Nephron progenitor cell (in vitro differentiated cells): ENCODE results near the gene E2F1.

ENCODE experiments used
- DNase-seq: peaks from one replicate; pipeline ENCODE4 v3.0.0; 2021
- H3K27ac Mint-ChIP-seq: 2 replicates; pipeline ENCODE4 v1.8.0; 2021; ENCODE audit warnings: mild to moderate bottlenecking, moderate library complexity, mixed read lengths
- H3K27me3 Mint-ChIP-seq: 2 replicates; pipeline ENCODE4 v1.8.0; 2021; ENCODE audit warnings: mild to moderate bottlenecking, low read depth, mixed read lengths; ENCODE audit not compliant: poor library complexity
- H3K36me3 Mint-ChIP-seq: 2 replicates; pipeline ENCODE4 v1.8.0; 2021; ENCODE audit warnings: low read depth, mixed read lengths
- H3K4me1 Mint-ChIP-seq: 2 replicates; pipeline ENCODE4 v1.8.0; 2021; ENCODE audit warnings: mixed read lengths
- H3K4me3 Mint-ChIP-seq: 2 replicates; pipeline ENCODE4 v1.8.0; 2021; ENCODE audit warnings: mild to moderate bottlenecking, moderate library complexity, mixed read lengths
- H3K9me3 Mint-ChIP-seq: 2 replicates; pipeline ENCODE4 v1.8.0; 2021; ENCODE audit warnings: mild to moderate bottlenecking, moderate library complexity, mixed read lengths
- CTCF ChIP-seq: fragments of 200-600 bp; sonication (generic); IDR thresholded peaks from 2 replicates; pipeline ENCODE4 v1.5.0; 2021; ENCODE audit warnings: antibody characterized with exemption

Gene E2F1

GRCh38 chr20:33697129-33697528 lies 10.9 kb upstream of the E2F1 start:
- DNase-seq: no peak
- H3K36me3 Mint-ChIP-seq: peaks cover 8% of the 10 kb centered on the region
- TF ChIP-seq CTCF: no peak
- peaks cover 35% of the 10 kb centered on the region for H3K9me3 Mint-ChIP-seq
- peaks cover 17% of the 10 kb centered on the region for H3K4me1 Mint-ChIP-seq
- no peak overlapping the region for H3K4me3 Mint-ChIP-seq
- no peak overlapping the region for H3K27ac Mint-ChIP-seq
- peaks cover 3% of the 10 kb centered on the region for H3K27me3 Mint-ChIP-seq

- no peak for DNase-seq
- peaks cover 8% of the 10 kb centered on the region for H3K36me3 Mint-ChIP-seq
- peaks cover 29% of the 10 kb centered on the region for H3K9me3 Mint-ChIP-seq
- no peak overlapping the region for H3K27ac Mint-ChIP-seq
- no peak overlapping the region for H3K4me3 Mint-ChIP-seq
- no peak for TF ChIP-seq CTCF
- H3K27me3 Mint-ChIP-seq: peaks cover 3% of the 10 kb centered on the region
- H3K4me1 Mint-ChIP-seq: peaks cover 17% of the 10 kb centered on the region
These were observed 10.3 kb upstream of the E2F1 start for GRCh38 chr20:33696448-33696847.

GRCh38 chr20:33694639-33695012 lies 8.4 kb upstream of the E2F1 start:
- TF ChIP-seq CTCF: no peak
- Mint-ChIP-seq H3K27ac (peak overlapping the region; percentile 6), H3K27me3 (peaks cover 3% of the 10 kb centered on the region), H3K9me3 (peaks cover 20% of the 10 kb centered on the region), H3K36me3 (peaks cover 8% of the 10 kb centered on the region), H3K4me1 (peaks cover 20% of the 10 kb centered on the region), H3K4me3 (no peak overlapping the region)
- no peak for DNase-seq

GRCh38 chr20:33693741-33694638 lies 7.8 kb upstream of the E2F1 start:
- no peak for TF ChIP-seq CTCF
- Mint-ChIP-seq H3K27ac (peak overlapping the region; percentile 6), H3K4me3 (no peak overlapping the region), H3K27me3 (peaks cover 3% of the 10 kb centered on the region), H3K9me3 (peaks cover 19% of the 10 kb centered on the region), H3K36me3 (peaks cover 8% of the 10 kb centered on the region), H3K4me1 (peaks cover 20% of the 10 kb centered on the region)
- DNase-seq: no peak

- Mint-ChIP-seq H3K27me3 (peaks cover 3% of the 10 kb centered on the region), H3K36me3 (peaks cover 8% of the 10 kb centered on the region), H3K4me1 (peaks cover 20% of the 10 kb centered on the region), H3K27ac (no peak overlapping the region), H3K4me3 (no peak overlapping the region), H3K9me3 (peaks cover 14% of the 10 kb centered on the region)
- TF ChIP-seq CTCF: no peak
- DNase-seq: no peak
These were observed 7.1 kb upstream of the E2F1 start for GRCh38 chr20:33693289-33693688.

GRCh38 chr20:33689973-33690372 lies 3.8 kb upstream of the E2F1 start:
- no peak overlapping the region for H3K4me3 Mint-ChIP-seq
- no peaks in the 10 kb centered on the region for H3K9me3 Mint-ChIP-seq
- DNase-seq: no peak

More at GRCh38 chr20:33689973-33690372, 3.8 kb upstream of the E2F1 start:
- H3K27ac Mint-ChIP-seq: no peak overlapping the region
- peaks cover 2% of the 10 kb centered on the region for H3K27me3 Mint-ChIP-seq
- H3K36me3 Mint-ChIP-seq: no peaks in the 10 kb centered on the region
- H3K4me1 Mint-ChIP-seq: peaks cover 32% of the 10 kb centered on the region
- TF ChIP-seq CTCF: no peak
